MM.1S (cell line): ENCODE results near the gene NAIF1.
"Not testable (repeated sequence)": the region's sequence is repeated elsewhere in the genome, so short reads cannot be mapped to it uniquely, and the experiment has no call there.

Experiments used
- DNase-seq: peaks from one replicate; pipeline ENCODE4 v3.0.0-alpha.2; 2015
- H2AFZ ChIP-seq: fragments of 300-600 bp; sonication (generic); 2 replicates; pipeline ENCODE4 v1.6.0; 2016; ENCODE audit warnings: antibody characterized with exemption, low read length
- H3F3A ChIP-seq: fragments of 300-600 bp; sonication (generic); 2 replicates; pipeline ENCODE4 v1.6.1; 2016; ENCODE audit warnings: mild to moderate bottlenecking, antibody characterized with exemption, low read length, moderate library complexity, mixed read lengths; ENCODE audit not compliant: insufficient read depth
- H3K27ac ChIP-seq: fragments of 300-600 bp; sonication (generic); 2 replicates; pipeline ENCODE4 v1.5.1; 2016; ENCODE audit warnings: mild to moderate bottlenecking, low read length
- H3K27me3 ChIP-seq: fragments of 300-600 bp; sonication (generic); replicated peaks from 2 replicates; pipeline ENCODE4 v1.6.0; 2016; ENCODE audit warnings: low read length; ENCODE audit not compliant: insufficient read depth
- H3K36me3 ChIP-seq: fragments of 300-600 bp; sonication (generic); replicated peaks from 2 replicates; pipeline ENCODE4 v1.6.1; 2016; ENCODE audit warnings: mild to moderate bottlenecking, low read length, mixed read lengths; ENCODE audit not compliant: insufficient read depth
- H3K4me1 ChIP-seq: fragments of 300-600 bp; sonication (generic); 2 replicates; pipeline ENCODE4 v1.6.1; 2016; ENCODE audit warnings: low read length, mixed read lengths
- H3K4me2 ChIP-seq: fragments of 300-600 bp; sonication (generic); 2 replicates; pipeline ENCODE4 v1.6.0; 2016; ENCODE audit warnings: low read depth, low read length
- H3K4me3 ChIP-seq: fragments of 300-600 bp; sonication (generic); 2 replicates; pipeline ENCODE4 v1.5.1; 2016; ENCODE audit warnings: low read length, mixed read lengths
- H3K79me2 ChIP-seq: fragments of 300-600 bp; sonication (generic); 2 replicates; pipeline ENCODE4 v1.6.1; 2016; ENCODE audit warnings: mixed run types, low read length, mixed read lengths
- H3K9ac ChIP-seq: fragments of 300-600 bp; sonication (generic); 2 replicates; pipeline ENCODE4 v1.6.1; 2016; ENCODE audit warnings: low read length, mixed read lengths
- H3K9me2 ChIP-seq: fragments of 300-600 bp; sonication (generic); replicated peaks from 2 replicates; pipeline ENCODE4 v1.6.1; 2016; ENCODE audit warnings: mild to moderate bottlenecking, low read length, mixed read lengths; ENCODE audit not compliant: insufficient read depth
- H3K9me3 ChIP-seq: fragments of 300-600 bp; sonication (generic); replicated peaks from 2 replicates; pipeline ENCODE4 v1.6.1; 2016; ENCODE audit warnings: mild to moderate bottlenecking, low read length, mixed read lengths; ENCODE audit not compliant: insufficient read depth
- H4K20me1 ChIP-seq: fragments of 300-600 bp; sonication (generic); 2 replicates; pipeline ENCODE4 v1.6.1; 2016; ENCODE audit warnings: mild to moderate bottlenecking, low read length, moderate library complexity, mixed read lengths; ENCODE audit not compliant: insufficient read depth
- CTCF ChIP-seq: fragments of 300-600 bp; sonication (generic); IDR thresholded peaks from 2 replicates; pipeline ENCODE4 v1.5.1; 2016; ENCODE audit warnings: antibody characterized with exemption, low read length, mixed read lengths
- EZH2 ChIP-seq: fragments of 300-600 bp; sonication (generic); optimal IDR thresholded peaks from 2 replicates; pipeline ENCODE3; 2017; ENCODE audit warnings: low read depth, mild to moderate bottlenecking, antibody characterized with exemption, low read length, mixed read lengths
- EZH2phosphoT487 ChIP-seq: fragments of 300-600 bp; sonication (generic); IDR thresholded peaks from 2 replicates; pipeline ENCODE4 v1.6.1; 2018; ENCODE audit warnings: antibody characterized with exemption, low read length

NAIF1 gene

GRCh38 chr9:128114326-128115186 lies 47.4 kb upstream of the NAIF1 start:
- Histone ChIP-seq H3K79me2 (no peaks in the 10 kb centered on the region), H3K9me2 (no peaks in the 10 kb centered on the region), H3K4me3 (no peak overlapping the region), H3F3A (peaks cover 2% of the 10 kb centered on the region; the same call in 1 of the 2 replicates), H3K27me3 (no peaks in the 10 kb centered on the region), H3K9me3 (no peaks in the 10 kb centered on the region), H3K9ac (no peak overlapping the region), H2AFZ (no peak overlapping the region), H3K4me2 (no peak overlapping the region), H3K36me3 (no peaks in the 10 kb centered on the region), H4K20me1 (no peaks in the 10 kb centered on the region), H3K27ac (no peak overlapping the region), H3K4me1 (no peaks in the 10 kb centered on the region)
- TF ChIP-seq CTCF (no peak), EZH2 (no peak), EZH2phosphoT487 (no peak)
- DNase-seq = no peak

- TF ChIP-seq EZH2phosphoT487 = no peak
- TF ChIP-seq EZH2 = no peak
- TF ChIP-seq CTCF = no peak
- no peak overlapping the region for H3K4me3 ChIP-seq
- H4K20me1 ChIP-seq = no peaks in the 10 kb centered on the region
- no peaks in the 10 kb centered on the region for H3K9me3 ChIP-seq
- H3K9me2 ChIP-seq = no peaks in the 10 kb centered on the region
- no peaks in the 10 kb centered on the region for H3K27me3 ChIP-seq
- no peaks in the 10 kb centered on the region for H3K79me2 ChIP-seq
- no peak overlapping the region for H3K4me2 ChIP-seq
- H3K36me3 ChIP-seq = no peaks in the 10 kb centered on the region
- H3K4me1 ChIP-seq = no peaks in the 10 kb centered on the region
- no peak overlapping the region for H3K9ac ChIP-seq
- DNase-seq = no peak
- peaks cover 5% of the 10 kb centered on the region; the same call in 1 of the 2 replicates for H3F3A ChIP-seq
- H3K27ac ChIP-seq = no peak overlapping the region
- no peak overlapping the region for H2AFZ ChIP-seq
Measured at GRCh38 chr9:128113526-128114325, 46.6 kb upstream of the NAIF1 start.

- not testable (repeated sequence) for H2AFZ ChIP-seq, H4K20me1 ChIP-seq, H3K4me3 ChIP-seq, DNase-seq, H3K79me2 ChIP-seq, H3K27ac ChIP-seq, H3K4me2 ChIP-seq, H3K4me1 ChIP-seq, H3K36me3 ChIP-seq, H3K9me2 ChIP-seq, H3K9me3 ChIP-seq, H3K27me3 ChIP-seq, H3K9ac ChIP-seq
- H3F3A ChIP-seq = peaks cover 13% of the 10 kb centered on the region; the same call in 1 of the 2 replicates
Measured at GRCh38 chr9:128111726-128112125, 44.6 kb upstream of the NAIF1 start.
